Measurements from ENCODE around the gene SMIM20.

DNA sequence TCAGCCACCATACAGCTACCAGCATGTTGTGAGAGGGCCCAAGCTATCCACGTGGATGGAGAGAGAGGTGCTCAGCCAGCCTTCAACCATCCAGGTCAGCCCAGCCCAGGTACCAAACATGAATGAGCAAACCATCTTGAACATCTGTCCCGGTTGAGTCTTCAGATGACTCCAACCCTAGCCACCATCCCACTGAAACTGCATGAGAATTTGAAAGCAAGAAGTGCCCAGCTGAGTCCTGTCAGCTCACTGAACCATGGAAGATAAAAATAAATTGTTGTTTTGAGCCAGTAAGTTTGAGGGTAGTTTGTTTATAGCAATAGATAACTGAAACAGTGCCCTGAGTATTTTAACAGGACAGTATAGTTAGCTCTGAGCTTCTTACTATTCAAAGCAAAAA, 43.9 kb upstream of the SMIM20 start:
- TF ChIP-seq, protein P1, sequence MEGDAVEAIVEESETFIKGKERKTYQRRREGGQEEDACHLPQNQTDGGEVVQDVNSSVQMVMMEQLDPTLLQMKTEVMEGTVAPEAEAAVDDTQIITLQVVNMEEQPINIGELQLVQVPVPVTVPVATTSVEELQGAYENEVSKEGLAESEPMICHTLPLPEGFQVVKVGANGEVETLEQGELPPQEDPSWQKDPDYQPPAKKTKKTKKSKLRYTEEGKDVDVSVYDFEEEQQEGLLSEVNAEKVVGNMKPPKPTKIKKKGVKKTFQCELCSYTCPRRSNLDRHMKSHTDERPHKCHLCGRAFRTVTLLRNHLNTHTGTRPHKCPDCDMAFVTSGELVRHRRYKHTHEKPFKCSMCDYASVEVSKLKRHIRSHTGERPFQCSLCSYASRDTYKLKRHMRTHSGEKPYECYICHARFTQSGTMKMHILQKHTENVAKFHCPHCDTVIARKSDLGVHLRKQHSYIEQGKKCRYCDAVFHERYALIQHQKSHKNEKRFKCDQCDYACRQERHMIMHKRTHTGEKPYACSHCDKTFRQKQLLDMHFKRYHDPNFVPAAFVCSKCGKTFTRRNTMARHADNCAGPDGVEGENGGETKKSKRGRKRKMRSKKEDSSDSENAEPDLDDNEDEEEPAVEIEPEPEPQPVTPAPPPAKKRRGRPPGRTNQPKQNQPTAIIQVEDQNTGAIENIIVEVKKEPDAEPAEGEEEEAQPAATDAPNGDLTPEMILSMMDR (IDR thresholded peaks at IDR 0.05; ENCODE audit: insufficient read depth, low read length, poor library complexity, severe bottlenecking), result no peak
- no peak for TF ChIP-seq EZH2phosphoT487 (conservative IDR thresholded peaks at IDR 0.05; ENCODE audit: low read length)

Data from SU-DHL-6 (cell line).